GM20431 (cell line): ENCODE results near the gene RAMP3.

Experiments used
- in situ Hi-C: fragments of 300-500 bp; cut with MseI, MboI; formaldehyde crosslinking; loops from one replicate; pipeline ENCODE4 v1.15.0; 2020; ENCODE audit warnings: low sequenced_read_pairs; ENCODE audit not compliant: unreplicated experiment

The RAMP3 gene

DNA sequence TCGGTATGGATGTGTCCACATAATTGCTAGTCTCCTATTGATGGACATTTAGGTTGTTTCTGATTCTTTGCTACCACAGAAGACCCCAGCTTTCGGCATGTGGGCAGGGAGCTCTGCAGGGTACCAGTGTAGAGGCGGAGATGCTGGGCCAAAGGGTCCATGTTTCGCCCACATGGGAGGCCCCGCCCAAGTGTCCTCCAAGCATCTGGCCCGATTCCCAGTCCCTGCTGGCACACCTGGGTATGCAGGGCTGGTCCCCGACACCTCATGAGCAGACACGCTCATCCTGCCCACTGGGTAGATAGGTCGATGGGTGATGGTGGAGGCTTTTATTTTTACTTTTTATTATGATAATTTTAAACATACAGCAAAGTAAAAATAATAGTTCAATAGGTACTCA is 26.7 kb upstream of the RAMP3 start:
- in situ Hi-C loops, result loop anchor here (10.0 to 25.0 kb wide), 3 partner anchors 194 to 546 kb away; partner anchors contain the start of gene TMED4

DNA sequence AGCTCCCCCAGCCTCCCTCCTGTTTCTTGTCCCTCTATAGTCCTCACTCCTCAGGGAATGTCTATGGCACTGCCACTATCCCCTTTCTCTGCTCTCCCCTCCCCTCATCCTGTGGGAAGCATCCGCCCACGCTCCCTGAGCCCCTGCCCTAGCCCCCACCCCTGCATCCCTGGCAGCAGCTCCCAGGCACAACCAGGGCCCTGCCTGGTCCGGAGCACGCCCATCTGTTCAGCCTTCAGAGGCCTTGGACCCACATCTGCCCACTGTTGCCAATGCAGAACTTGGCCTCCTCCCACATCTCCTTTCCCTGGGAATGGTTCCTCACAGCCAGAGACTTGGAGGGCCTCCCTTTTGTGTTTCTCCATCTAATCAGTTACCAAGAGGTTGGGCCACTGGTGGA is 25.7 kb upstream of the RAMP3 start:
- in situ Hi-C loops, result loop anchor here (10.0 to 25.0 kb wide), 3 partner anchors 195 to 547 kb away; partner anchors contain the start of gene TMED4

DNA sequence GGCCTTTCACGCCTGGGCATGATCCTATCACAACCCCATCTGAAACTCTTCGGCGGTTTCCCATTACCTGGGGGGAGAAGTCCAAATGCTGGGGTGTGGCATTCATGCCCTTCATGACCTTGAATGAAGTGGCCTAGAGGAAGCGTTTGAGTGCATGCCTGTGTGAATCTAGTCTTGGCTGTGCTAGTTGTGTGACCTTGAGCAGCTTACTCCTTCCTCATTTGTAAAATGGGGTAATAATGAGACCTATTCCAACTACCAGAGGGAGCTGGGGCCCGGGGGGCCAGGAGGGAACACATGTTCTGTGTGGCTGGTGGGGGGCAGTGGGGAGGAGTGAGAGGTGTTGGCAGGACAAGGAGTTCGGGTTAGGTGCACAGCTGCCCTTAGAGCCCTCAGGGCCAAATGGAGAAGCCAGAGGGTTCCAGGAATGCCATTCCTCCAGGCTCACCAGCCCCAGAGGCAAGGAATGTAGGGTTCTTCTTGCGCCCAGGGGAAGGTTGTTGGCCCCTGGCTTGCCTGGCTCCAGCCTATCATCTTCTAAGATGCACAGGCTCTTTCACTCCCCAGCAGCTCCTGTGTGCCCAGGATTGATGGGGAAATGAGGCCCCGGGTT is 24.8 kb upstream of the RAMP3 start:
- in situ Hi-C loops, result loop anchor here (10.0 to 25.0 kb wide), 3 partner anchors 196 to 548 kb away; partner anchors contain the start of gene TMED4

DNA sequence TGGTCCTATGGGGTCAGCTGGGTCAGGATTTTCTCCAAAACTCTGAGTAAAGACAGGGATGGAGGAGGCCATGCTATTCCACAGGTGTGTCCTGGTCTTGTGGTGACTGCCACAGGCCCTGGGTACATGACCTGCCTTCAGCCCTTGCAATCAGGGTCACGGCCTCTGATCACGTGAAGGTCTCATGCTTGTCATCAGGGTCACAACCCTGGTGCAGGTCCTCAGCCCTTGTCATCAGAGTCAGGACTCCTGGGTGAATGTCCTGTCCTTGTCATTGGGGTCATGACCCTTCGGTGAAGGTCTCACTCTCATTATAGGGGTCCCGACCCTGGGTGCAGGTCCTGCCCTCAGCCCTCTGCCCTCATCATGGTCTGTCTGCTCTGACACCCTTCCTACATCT is 24.2 kb upstream of the RAMP3 start:
- in situ Hi-C loops, result loop anchor here (10.0 to 25.0 kb wide), 3 partner anchors 196 to 549 kb away; partner anchors contain the start of gene TMED4

DNA sequence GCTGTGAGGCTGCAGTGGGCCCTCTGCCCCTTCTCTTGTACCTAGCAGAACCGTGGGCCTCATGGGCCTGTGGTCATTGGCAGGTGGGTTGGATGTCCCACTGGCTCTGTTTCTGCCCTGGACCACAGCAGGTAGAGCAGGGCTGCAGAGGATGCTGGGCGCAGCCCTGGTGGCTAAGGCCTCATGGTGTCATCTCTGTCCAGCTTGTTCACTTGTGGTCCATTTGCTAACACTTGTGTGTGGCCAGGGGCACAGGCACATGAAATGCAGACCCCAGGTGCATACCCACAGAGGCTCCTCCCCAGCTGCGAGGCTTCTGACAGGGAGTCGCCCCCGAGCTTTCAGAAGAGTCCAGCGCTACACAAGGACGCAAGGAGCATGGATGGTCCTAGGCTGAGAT is 23.7 kb upstream of the RAMP3 start:
- in situ Hi-C loops, result loop anchor here (10.0 to 25.0 kb wide), 3 partner anchors 197 to 549 kb away; partner anchors contain the start of gene TMED4

DNA sequence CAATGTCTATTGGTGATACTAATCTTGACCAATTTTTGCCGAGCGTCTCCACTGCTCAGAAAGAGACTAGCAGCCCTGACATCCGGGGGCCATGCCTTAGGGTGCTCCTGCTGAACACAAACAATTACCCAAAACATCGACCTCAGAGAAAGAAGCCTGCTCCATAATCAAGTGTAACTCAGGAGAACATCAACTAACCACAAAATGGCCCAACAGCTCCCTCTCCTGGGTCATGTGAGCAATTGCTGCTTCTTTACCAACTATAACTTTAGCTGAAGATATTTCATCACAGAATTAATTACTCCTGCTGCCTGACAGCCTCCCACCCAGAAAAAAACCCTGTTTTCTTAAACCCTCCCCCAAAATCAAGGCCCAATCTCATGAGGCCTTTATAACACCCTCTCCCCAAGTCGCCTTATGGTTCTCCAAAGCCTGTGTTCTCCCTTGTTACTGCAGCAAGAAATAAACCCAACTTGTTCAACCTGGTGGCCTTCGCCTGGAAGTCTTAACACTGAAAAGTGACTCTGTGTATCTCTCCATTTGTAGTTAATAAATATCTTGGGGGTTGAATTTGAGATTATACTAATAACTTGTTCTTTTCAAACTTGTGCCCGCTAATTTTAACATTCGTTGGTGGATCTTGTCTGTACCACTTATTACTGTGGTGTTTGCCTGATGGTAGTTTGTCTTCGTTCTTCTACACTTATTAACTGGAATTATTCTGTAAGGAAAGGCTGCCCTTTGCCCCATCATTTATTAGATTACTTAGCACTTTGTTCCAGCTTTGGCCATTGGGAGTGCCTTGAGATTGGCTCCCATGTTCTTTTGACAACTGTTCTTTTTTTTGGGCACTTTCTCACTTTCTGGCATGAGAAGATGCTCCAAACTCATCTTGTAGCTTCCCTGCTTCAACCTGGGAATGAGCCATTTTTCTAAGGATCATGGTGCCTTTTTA is 21.2 kb upstream of the RAMP3 start:
- in situ Hi-C loops, result loop anchor here (10.0 to 25.0 kb wide), 3 partner anchors 199 to 552 kb away; partner anchors contain the start of gene TMED4

DNA sequence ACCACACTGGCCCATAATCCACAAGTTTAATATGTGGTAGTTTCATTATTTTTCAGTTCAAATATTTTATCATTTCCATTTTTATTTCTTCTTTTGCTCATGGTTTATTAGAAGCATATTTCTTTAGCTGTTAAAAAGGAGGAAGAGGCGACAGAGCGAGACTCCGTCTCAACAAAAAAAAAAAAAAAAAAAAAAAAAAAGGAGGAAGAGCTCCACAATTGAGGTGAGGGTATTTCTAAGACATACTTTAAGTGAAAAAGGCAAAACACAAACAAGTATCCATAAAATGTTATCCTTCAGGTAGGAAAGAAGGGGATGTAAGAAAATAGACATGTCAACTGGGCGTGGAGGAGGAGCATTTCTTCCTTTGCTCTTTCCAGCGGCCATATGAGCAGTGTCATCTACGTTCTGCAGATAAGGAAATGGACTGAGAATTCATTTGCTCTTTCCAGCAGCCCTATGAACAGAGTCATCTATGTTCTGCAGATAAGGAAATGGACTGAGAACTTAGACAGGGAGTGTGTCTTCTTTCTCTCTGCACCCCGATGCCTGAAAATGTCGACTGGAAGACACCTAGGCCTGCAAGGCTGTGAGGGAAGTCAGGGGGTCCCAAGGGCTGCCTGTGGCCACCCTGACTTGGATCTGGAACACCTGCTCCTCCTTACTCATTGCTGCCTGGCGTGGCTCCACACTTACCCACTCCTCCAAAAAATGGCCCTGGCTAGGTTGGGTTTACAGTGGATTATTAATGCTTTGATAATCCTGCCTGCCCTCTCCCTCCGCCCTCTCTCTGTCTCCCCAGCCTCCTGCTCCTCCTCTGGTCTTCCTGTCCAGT is 18.9 kb upstream of the RAMP3 start:
- in situ Hi-C loops, result loop anchor here (10.0 to 25.0 kb wide), 3 partner anchors 201 to 554 kb away; partner anchors contain the start of gene TMED4

DNA sequence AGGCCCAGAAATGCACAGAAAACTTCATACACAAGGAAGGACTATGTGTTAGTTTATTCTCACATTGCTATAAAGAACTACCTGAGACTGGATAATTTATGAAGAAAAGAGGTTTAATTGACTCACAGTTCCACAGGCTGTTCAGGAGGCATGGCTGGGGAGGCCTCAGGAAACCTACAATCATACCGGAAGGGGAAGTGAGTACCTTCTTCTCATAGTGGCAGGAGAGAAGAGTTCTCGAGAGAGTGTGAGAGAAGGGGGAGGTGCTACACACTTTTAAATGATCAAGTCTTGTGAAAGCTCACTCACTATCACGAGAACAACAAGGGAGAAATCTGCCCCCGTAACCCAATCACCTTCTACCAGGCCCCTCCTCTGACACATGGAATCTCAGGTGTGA is 16.8 kb upstream of the RAMP3 start:
- in situ Hi-C loops, result loop anchor here (25.0 kb wide), 1 partner anchor 204 kb away; no protein-coding TSS in a partner anchor

DNA sequence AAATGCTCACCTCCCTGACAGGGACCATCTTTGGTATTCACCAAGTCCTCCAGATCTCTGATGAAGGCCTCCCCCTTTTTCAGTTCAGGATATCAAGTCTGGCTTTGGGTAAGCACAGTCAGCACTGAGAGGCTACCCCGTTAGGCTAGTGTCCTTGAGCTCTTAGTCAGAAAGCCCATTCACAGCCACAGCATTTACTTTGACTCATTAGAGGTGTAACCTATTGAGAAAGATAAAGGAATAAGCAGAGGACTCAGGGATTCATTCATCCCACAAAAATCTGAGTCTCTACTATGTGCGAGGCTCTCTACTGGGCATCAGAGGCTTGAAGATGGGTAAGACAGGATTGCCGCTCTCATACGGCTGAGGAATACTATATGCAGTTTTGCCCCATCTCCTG is 14.0 kb upstream of the RAMP3 start:
- in situ Hi-C loops, result loop anchor here (25.0 kb wide), 1 partner anchor 206 kb away; no protein-coding TSS in a partner anchor

DNA sequence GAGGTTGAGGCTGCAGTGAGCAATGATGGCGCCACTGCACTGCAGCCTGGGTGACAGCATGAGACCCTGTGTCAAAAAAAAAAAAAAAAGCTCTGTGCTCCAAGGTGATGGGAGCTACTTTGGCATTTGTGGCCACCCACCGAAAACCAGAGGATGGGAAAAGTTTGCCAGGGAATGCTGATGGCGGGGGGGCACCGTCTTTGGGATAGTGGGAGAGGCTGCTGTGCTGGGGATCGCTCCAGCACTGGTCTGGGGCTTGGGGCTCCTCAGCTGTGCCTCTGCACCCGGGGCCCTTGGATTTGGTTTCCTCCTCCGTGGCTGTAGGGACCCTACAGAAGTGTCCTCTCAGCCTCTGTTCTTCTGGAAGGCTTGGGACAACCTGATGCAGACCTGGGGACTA is 11.7 kb upstream of the RAMP3 start:
- in situ Hi-C loops, result loop anchor here (25.0 kb wide), 1 partner anchor 209 kb away; no protein-coding TSS in a partner anchor

DNA sequence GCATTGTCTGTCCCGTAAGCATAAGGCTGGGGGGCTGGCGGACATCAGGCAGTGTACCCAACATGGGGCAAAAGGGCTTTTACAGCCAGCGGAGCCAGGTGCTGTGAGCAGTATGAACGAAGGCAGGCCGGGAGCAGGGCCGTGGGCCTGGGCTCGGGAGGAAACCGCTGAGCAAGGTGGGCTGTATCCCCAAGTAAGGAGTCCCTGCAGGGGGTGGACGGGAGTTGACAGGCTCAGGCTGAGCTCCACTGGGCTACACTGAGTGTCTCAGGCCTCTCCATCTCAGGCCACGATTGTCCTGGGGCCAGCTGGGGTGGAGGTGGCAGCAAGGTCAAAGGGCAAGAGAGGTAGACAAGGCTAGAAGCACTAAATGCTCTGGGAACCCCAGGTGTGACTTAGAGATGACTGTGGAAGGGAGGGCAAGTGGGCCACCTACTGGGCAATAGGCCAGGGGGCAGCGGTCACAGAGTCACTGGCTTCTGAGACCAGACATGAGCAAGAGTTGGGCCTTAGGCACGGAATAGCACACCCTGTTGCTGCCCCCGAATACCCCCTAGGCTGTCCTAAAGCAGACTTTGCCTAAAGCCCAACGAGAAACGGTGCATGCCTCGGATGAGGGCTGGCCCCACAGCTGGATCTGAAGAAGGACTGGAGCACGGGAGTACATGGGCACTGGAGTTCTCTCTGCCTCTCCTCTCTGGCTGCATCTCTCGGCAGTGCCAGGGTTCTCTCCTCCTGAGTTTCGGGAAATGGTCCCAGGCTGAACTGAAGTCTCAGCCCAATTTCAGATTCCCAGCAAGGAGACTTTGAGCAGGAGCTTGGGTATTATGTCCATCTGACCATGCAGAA is 10.8 kb upstream of the RAMP3 start:
- in situ Hi-C loops, result loop anchor here (25.0 kb wide), 1 partner anchor 209 kb away; no protein-coding TSS in a partner anchor

DNA sequence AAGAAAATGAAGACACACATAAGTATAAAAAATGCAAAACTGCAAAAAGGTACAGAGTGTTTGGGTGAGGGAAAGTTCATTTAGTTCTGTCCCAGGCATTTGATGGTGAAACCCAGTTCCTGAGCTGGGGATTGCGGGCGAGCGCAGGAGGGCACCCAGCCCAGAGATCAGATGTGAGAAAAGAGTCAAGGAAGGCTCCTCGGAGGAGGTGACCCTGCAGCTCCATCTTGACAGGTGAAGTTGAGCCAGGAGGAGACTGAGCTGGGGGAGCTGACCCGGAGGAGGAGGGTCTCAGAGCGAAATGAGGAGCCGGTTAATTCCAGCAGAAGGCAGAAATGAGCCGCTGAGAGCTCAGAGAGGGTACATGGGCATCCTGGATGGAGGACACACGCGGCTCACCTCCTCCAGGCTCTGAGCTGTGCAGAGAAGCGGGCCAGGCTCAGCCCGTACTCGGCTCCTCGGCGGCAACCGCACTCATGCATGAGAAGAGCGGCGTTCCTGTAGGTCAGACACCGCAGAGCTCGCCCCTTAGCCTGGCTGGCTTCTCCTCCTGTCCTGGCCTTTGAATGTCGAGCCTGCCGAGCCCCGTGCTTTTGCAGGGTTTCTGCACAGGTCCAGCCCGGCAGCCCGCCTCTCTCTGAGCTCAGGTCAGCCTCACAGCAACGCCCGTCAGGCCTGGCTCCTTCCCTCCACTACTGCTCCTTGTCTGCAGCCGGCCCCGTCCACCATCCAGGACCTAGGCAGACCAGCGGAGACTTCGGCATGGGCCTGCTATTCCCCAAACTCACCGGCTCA is 9.5 kb upstream of the RAMP3 start:
- in situ Hi-C loops, result loop anchor here (25.0 kb wide), 1 partner anchor 211 kb away; no protein-coding TSS in a partner anchor

DNA sequence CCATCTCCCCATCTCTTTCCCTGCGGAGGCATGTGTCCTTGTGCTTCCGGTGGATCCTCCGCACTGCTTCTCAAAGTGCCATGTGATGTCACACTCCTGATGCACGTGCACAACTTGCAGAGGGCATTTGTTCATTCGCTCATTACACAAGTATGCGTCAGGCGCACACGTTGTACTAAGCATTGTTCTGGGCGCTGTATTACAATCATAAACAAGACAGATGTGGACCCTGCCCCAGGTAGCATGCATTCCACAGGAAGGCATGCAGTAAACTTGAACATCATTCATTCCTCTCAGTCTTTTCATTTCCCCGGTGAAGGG is 9.0 kb upstream of the RAMP3 start:
- in situ Hi-C loops, result loop anchor here (25.0 kb wide), 1 partner anchor 211 kb away; no protein-coding TSS in a partner anchor

DNA sequence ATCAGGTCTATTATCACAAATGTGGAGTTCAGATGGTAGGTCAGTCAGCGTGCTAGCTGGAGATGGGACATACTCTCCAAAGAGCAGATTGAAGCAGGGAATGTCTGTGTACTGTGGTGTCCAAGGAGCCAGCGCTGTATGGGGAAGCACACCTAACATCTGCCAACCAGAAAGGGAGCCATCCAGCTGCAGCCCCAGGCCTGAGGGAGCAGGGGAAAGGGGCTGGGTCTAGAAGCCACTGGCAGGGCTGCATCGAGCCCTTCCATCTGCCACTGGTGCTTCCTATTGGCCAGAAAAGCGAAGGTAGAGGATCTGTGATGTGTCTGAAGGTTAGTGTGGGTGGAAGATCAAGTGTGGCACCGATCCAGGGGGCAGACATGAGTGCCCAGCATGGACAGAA is 8.0 kb upstream of the RAMP3 start:
- in situ Hi-C loops, result loop anchor here (5.0 to 25.0 kb wide), 3 partner anchors 113 to 713 kb away; partner anchors contain the start of gene CCDC201

DNA sequence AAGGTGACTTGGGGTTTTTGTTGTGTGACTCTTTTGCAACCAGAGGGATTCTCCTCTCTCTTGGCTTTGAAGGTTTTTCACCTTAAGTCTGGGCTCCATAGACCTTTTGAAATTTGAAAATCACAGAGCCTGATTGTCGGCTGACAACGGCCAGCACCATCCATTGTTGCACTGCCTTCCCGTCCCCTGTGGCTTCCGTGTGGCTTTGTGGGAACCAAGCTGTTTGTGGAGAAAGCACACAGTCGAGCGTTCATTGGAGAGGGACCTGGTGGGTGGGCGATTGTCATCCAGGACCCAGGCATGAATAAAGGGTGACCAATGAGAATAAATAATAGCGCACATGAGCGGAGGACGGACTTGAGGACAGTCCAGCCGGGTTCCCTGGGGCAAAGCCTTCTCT is 7.4 kb upstream of the RAMP3 start:
- in situ Hi-C loops, result loop anchor here (5.0 to 25.0 kb wide), 2 partner anchors 112 to 712 kb away; partner anchors contain the start of gene CCDC201

DNA sequence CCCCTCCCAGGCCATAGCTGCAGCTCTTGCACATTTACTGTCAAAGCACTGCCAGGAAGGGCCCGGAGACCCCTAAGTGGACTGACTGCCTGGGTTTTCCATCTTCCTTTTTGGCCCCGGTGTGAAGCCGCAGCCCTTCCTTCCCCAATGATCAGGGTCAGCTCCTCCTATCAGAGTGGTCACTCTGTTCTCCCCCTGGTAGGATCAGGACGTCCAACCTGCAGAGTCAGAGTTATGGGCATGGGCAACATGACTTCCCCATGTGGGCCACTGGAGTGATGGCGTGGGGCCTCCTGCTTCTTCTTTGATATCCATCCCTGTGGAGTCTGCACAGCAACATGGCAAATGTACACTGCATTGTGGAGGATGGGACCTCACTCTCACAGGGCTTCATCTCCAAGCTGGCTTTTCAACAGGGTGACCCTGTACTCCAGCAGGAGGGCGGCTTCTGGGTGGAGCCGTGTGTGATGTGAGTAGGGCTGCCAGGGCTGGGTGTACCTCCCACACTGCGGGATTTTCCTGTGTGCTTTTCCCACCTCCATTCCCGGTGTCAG is 6.4 kb upstream of the RAMP3 start:
- in situ Hi-C loops, result loop anchor here (5.0 to 25.0 kb wide), 2 partner anchors 111 to 711 kb away; partner anchors contain the start of gene CCDC201

DNA sequence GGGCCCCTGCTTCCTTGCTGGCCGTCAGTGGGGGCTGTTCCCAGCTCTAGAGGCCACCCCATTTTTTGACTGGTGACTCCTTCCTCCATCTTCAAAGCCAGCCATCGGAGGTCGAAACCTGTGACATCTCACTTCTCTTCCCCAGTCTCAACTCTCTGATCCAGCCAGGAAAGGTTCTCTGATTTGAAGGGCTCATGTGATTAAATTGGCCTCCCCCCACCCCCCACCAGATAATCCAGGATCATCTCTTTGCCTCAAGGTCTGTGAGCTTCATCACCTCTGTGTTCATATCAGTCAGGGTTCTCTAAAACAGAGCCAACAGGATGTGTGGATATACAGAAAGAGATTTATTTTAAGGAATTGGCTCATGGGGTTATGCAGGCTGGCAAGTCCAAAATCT is 5.6 kb upstream of the RAMP3 start:
- in situ Hi-C loops, result loop anchor here (5.0 to 25.0 kb wide), 2 partner anchors 110 to 710 kb away; partner anchors contain the start of gene CCDC201
